HepG2 (cell line): ENCODE results near the gene HPCAL1. TPM values are rescaled to one million over a fixed set of nuclear protein-coding genes. Genes with fewer than 3 reads are reported as not detected.

ENCODE experiments used
- AHR ChIP-seq: IDR thresholded peaks from 2 replicates; pipeline ENCODE4 v1.6.1; 2018; ENCODE audit warnings: missing genetic modification reagents, missing compliant biosample characterization
- POLR2AphosphoS5 ChIP-seq: IDR thresholded peaks from 2 replicates; pipeline ENCODE4 v1.6.1; 2012; ENCODE audit warnings: low read depth, low read length
- ZNF296 ChIP-seq: sonication (generic); formaldehyde crosslinking; conservative IDR thresholded peaks from 2 replicates; pipeline ENCODE4 v1.5.0; 2020; ENCODE audit warnings: mild to moderate bottlenecking, missing genetic modification reagents
- ZNF7 ChIP-seq: IDR thresholded peaks from 2 replicates; pipeline ENCODE4 v1.6.1; 2016; ENCODE audit warnings: missing biosample characterization, missing genetic modification reagents
- ZNF709 ChIP-seq: sonication (generic); formaldehyde crosslinking; IDR thresholded peaks from 2 replicates; pipeline ENCODE4 v1.5.0; 2020; ENCODE audit warnings: mild to moderate bottlenecking, missing genetic modification reagents
- ZSCAN20 ChIP-seq: sonication (generic); formaldehyde crosslinking; IDR thresholded peaks from 2 replicates; pipeline ENCODE4 v1.4.0; 2020; ENCODE audit warnings: missing genetic modification reagents, mild to moderate bottlenecking, borderline replicate concordance
- polyA plus RNA-seq, 8 experiments: library from polyadenylated mRNA; depleted of rRNA in 3 of 8; stranded (reverse) in 7 of 8; unstranded in 1 of 8; fragments of >200 nt; fragmentation: Illumina TruSeq in 4 of 8; extraction: Trizol in 4 of 8; gene quantifications; 2 replicates each; pipeline versions ENCODE4 v1.2.1 to v1.2.3, GENCODE V29; 2011 to 2016; ENCODE audit warnings: low read depth in 4 of 8, missing spikeins in 1 of 8, mixed read lengths in 1 of 8; ENCODE audit not compliant: insufficient read depth in 1 of 8
- total RNA-seq, 5 experiments: library from RNA; depleted of rRNA; stranded (reverse); fragments of >200 nt; fragmentation: Illumina TruSeq; extraction: Trizol; gene quantifications; 2 replicates each; pipeline ENCODE4 v1.2.3, GENCODE V29; 2016; ENCODE audit warnings: low read depth in 1 of 5
- TF ChIP-seq, protein P1 (sequence below): sonication (generic); formaldehyde crosslinking; conservative IDR thresholded peaks from 2 replicates; pipeline ENCODE4 v1.4.0; 2020; ENCODE audit warnings: missing genetic modification reagents
- TF ChIP-seq, protein P2 (sequence below): sonication (generic); formaldehyde crosslinking; IDR thresholded peaks from 2 replicates; pipeline ENCODE4 v1.5.0; 2020; ENCODE audit warnings: missing genetic modification reagents, mild to moderate bottlenecking, borderline replicate concordance
- TF ChIP-seq, protein P3 (sequence below): IDR thresholded peaks from 2 replicates; pipeline ENCODE4 v1.6.1; 2016; ENCODE audit warnings: missing biosample characterization, missing genetic modification reagents, low read depth
- TF ChIP-seq, protein P4 (sequence below): IDR thresholded peaks from 2 replicates; pipeline ENCODE4 v1.6.1; 2016; ENCODE audit warnings: missing compliant biosample characterization, missing genetic modification reagents, borderline replicate concordance
- TF ChIP-seq, protein P5 (sequence below): sonication (generic); formaldehyde crosslinking; IDR thresholded peaks from 2 replicates; pipeline ENCODE4 v1.4.0; 2020; ENCODE audit warnings: mild to moderate bottlenecking, missing genetic modification reagents
- TF ChIP-seq, protein P6 (sequence below), 2 experiments: IDR thresholded peaks; 2 replicates each; pipeline ENCODE4 v1.6.1; 2011 to 2012; ENCODE audit warnings: low read length in 2 of 2, borderline replicate concordance in 1 of 2, low read depth in 1 of 2, mild to moderate bottlenecking in 1 of 2, moderate library complexity in 1 of 2
- TF ChIP-seq, protein P7 (sequence below): IDR thresholded peaks from 2 replicates; pipeline ENCODE4 v1.6.1; 2018; ENCODE audit warnings: missing genetic modification reagents, mild to moderate bottlenecking, missing compliant biosample characterization

HPCAL1 gene
- total and polyA plus RNA-seq, 2 of the 13 experiments (the other 11 are each of a cell fraction or from before 2014, with no cell fraction given), result 29.5 to 29.9 TPM

DNA sequence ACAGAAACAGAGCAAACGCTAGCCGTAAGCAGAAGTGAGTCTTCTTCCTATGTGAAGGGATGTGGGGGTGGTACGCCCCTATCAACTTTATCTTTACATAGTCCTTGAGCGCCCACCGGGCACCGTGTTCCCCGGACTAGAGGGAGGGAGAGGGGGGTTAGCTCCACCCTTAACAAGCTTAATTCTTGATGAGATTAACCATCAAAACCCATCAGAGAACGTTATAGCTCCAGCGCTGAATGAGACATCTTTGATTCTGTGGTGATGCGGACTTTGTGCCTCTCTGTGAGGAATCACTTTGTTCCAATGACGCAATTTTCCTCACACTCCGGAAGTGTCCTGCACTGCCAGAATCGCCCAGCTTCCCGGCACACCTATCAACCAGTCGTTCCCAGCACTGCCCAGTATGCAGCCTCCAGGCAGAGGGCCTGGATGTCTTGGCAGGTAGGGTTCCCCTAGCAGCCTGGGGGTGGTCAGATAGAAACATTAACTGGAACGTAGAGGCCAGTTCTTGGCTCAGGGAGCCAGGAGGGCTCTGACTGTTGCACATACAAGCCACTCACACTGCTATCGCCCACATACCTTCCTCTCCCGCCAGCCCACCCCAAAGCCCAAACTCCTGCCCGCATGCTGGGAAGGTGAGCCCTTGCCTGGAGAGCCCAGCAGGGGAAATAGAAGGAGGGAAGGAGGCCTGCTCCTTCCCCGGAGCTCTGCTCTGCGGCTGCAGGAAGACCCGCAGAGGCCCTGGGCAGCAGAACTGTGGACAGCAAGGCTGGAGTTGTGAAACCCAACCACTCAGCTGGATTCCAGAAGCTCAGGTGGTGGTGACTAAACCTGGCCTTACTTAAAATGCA is 147.4 kb downstream of the HPCAL1 start (continued):
- TF ChIP-seq, protein P1, sequence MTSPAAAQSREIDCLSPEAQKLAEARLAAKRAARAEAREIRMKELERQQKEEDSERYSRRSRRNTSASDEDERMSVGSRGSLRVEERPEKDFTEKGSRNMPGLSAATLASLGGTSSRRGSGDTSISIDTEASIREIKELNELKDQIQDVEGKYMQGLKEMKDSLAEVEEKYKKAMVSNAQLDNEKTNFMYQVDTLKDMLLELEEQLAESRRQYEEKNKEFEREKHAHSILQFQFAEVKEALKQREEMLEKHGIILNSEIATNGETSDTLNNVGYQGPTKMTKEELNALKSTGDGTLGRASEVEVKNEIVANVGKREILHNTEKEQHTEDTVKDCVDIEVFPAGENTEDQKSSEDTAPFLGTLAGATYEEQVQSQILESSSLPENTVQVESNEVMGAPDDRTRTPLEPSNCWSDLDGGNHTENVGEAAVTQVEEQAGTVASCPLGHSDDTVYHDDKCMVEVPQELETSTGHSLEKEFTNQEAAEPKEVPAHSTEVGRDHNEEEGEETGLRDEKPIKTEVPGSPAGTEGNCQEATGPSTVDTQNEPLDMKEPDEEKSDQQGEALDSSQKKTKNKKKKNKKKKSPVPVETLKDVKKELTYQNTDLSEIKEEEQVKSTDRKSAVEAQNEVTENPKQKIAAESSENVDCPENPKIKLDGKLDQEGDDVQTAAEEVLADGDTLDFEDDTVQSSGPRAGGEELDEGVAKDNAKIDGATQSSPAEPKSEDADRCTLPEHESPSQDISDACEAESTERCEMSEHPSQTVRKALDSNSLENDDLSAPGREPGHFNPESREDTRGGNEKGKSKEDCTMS, result no peak; the same call in 1 of the 2 replicates
- TF ChIP-seq, protein P2, sequence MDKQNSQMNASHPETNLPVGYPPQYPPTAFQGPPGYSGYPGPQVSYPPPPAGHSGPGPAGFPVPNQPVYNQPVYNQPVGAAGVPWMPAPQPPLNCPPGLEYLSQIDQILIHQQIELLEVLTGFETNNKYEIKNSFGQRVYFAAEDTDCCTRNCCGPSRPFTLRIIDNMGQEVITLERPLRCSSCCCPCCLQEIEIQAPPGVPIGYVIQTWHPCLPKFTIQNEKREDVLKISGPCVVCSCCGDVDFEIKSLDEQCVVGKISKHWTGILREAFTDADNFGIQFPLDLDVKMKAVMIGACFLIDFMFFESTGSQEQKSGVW (CRISPR knock-in tag), result no peak
- TF ChIP-seq, protein P3, sequence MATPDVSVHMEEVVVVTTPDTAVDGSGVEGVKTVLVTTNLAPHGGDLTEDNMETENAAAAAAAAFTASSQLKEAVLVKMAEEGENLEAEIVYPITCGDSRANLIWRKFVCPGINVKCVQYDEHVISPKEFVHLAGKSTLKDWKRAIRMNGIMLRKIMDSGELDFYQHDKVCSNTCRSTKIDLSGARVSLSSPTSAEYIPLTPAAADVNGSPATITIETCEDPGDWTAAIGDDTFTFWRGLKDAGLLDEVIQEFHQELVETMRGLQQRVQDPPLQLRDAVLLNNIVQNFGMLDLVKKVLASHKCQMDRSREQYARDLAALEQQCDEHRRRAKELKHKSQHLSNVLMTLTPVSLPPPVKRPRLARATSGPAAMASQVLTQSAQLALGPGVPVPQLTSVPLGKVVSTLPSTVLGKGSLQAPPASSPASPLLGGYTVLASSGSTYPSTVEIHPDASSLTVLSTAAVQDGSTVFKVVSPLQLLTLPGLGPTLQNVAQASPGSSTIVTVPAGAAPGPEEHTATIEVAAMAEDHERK (CRISPR knock-in tag), result no peak
- TF ChIP-seq ZSCAN20 (CRISPR knock-in tag) (no peak), ZNF709 (CRISPR knock-in tag) (no peak; the same call in none of the 2 replicates), ZNF7 (CRISPR knock-in tag) (no peak), AHR (CRISPR knock-in tag) (peak; percentile 95), POLR2AphosphoS5 (peak; percentile 93), ZNF296 (no peak)
- TF ChIP-seq, protein P4, sequence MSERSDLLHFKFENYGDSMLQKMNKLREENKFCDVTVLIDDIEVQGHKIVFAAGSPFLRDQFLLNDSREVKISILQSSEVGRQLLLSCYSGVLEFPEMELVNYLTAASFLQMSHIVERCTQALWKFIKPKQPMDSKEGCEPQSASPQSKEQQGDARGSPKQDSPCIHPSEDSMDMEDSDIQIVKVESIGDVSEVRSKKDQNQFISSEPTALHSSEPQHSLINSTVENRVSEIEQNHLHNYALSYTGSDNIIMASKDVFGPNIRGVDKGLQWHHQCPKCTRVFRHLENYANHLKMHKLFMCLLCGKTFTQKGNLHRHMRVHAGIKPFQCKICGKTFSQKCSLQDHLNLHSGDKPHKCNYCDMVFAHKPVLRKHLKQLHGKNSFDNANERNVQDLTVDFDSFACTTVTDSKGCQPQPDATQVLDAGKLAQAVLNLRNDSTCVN (CRISPR knock-in tag), result peak; percentile 89
- TF ChIP-seq, protein P5, sequence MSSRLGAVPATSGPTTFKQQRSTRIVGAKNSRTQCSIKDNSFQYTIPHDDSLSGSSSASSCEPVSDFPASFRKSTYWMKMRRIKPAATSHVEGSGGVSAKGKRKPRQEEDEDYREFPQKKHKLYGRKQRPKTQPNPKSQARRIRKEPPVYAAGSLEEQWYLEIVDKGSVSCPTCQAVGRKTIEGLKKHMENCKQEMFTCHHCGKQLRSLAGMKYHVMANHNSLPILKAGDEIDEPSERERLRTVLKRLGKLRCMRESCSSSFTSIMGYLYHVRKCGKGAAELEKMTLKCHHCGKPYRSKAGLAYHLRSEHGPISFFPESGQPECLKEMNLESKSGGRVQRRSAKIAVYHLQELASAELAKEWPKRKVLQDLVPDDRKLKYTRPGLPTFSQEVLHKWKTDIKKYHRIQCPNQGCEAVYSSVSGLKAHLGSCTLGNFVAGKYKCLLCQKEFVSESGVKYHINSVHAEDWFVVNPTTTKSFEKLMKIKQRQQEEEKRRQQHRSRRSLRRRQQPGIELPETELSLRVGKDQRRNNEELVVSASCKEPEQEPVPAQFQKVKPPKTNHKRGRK (CRISPR knock-in tag), result no peak
- TF ChIP-seq, protein P6, sequence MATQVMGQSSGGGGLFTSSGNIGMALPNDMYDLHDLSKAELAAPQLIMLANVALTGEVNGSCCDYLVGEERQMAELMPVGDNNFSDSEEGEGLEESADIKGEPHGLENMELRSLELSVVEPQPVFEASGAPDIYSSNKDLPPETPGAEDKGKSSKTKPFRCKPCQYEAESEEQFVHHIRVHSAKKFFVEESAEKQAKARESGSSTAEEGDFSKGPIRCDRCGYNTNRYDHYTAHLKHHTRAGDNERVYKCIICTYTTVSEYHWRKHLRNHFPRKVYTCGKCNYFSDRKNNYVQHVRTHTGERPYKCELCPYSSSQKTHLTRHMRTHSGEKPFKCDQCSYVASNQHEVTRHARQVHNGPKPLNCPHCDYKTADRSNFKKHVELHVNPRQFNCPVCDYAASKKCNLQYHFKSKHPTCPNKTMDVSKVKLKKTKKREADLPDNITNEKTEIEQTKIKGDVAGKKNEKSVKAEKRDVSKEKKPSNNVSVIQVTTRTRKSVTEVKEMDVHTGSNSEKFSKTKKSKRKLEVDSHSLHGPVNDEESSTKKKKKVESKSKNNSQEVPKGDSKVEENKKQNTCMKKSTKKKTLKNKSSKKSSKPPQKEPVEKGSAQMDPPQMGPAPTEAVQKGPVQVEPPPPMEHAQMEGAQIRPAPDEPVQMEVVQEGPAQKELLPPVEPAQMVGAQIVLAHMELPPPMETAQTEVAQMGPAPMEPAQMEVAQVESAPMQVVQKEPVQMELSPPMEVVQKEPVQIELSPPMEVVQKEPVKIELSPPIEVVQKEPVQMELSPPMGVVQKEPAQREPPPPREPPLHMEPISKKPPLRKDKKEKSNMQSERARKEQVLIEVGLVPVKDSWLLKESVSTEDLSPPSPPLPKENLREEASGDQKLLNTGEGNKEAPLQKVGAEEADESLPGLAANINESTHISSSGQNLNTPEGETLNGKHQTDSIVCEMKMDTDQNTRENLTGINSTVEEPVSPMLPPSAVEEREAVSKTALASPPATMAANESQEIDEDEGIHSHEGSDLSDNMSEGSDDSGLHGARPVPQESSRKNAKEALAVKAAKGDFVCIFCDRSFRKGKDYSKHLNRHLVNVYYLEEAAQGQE (IDR thresholded peaks at IDR 0.05; ENCODE audit: borderline replicate concordance in 1 of 2, low read depth in 1 of 2, low read length in 2 of 2), result peak in 1 of 2 experiments; percentile 35; a peak in 1 of 4 replicates
- TF ChIP-seq, protein P7, sequence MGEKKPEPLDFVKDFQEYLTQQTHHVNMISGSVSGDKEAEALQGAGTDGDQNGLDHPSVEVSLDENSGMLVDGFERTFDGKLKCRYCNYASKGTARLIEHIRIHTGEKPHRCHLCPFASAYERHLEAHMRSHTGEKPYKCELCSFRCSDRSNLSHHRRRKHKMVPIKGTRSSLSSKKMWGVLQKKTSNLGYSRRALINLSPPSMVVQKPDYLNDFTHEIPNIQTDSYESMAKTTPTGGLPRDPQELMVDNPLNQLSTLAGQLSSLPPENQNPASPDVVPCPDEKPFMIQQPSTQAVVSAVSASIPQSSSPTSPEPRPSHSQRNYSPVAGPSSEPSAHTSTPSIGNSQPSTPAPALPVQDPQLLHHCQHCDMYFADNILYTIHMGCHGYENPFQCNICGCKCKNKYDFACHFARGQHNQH, result peak; percentile 84
